ENCODE results near the gene NAP1L1.

- TF ChIP-seq CTCF (conservative IDR thresholded peaks at IDR 0.05 in 1 of 2, IDR thresholded peaks at IDR 0.05 in 1 of 2; ENCODE audit: extremely low read depth in 1 of 2, insufficient read depth in 1 of 2, low read depth in 1 of 2, low read length in 2 of 2): no peak
- no peak for TF ChIP-seq EZH2 (IDR thresholded peaks at IDR 0.05; ENCODE audit: borderline replicate concordance, low read length)
Observed at GRCh38 chr12:76072568-76072967, 11.9 kb downstream of the NAP1L1 start.

All from mammary epithelial cell (primary cell).